Measurements from ENCODE around the gene ADGRL3. TPM values are rescaled to one million over a fixed set of nuclear protein-coding genes. Genes with fewer than 3 reads are reported as not detected.

The ADGRL3 gene
- total RNA-seq, 4 donors from 2014 or later, result 0.19 to 7.8 (median 1.3) TPM

- Histone ChIP-seq H3K4me1 (peaks cover 0 to 29% (median 7%) of the 10 kb centered on the region in 3 donors), H3K27me3 (no peaks in the 10 kb centered on the region), H3K36me3 (no peaks in the 10 kb centered on the region), H3K9me3 (no peaks in the 10 kb centered on the region), H3K4me3 (no peak overlapping the region), H3K27ac (no peak overlapping the region)
- intact Hi-C loops (cut with DNase I), result no loop called here
- no peak for DNase-seq
- WGBS, 2 donors, result 29 to 45% methylated on average over 6 of the region's 6 CpGs
- TF ChIP-seq POLR2A (IDR thresholded peaks at IDR 0.05) (no peak), CTCF (IDR thresholded peaks at IDR 0.05) (no peak)
These were observed 268.0 kb downstream of the ADGRL3 start for GRCh38 chr4:61468024-61468720.

GRCh38 chr4:61473306-61473705 is 273.2 kb downstream of the ADGRL3 start:
- H3K4me1 ChIP-seq, result peaks cover 0 to 13% (median 0%) of the 10 kb centered on the region in 3 donors
- no peaks in the 10 kb centered on the region for H3K36me3 ChIP-seq
- DNase-seq, result no peak
- no peak for TF ChIP-seq CTCF (IDR thresholded peaks at IDR 0.05)
- no peak for TF ChIP-seq POLR2A (IDR thresholded peaks at IDR 0.05)
- no peaks in the 10 kb centered on the region for H3K27me3 ChIP-seq
- H3K27ac ChIP-seq, result no peak overlapping the region
- no peak overlapping the region for H3K4me3 ChIP-seq
- intact Hi-C loops (cut with DNase I), result no loop called here
- WGBS, 2 donors, result 61 to 69% methylated on average over 3 of the region's 3 CpGs
- no peaks in the 10 kb centered on the region for H3K9me3 ChIP-seq

GRCh38 chr4:61478340-61478739 is 278.2 kb downstream of the ADGRL3 start:
- H3K27me3 ChIP-seq, result no peaks in the 10 kb centered on the region
- intact Hi-C loops (cut with DNase I), result no loop called here

DNA sequence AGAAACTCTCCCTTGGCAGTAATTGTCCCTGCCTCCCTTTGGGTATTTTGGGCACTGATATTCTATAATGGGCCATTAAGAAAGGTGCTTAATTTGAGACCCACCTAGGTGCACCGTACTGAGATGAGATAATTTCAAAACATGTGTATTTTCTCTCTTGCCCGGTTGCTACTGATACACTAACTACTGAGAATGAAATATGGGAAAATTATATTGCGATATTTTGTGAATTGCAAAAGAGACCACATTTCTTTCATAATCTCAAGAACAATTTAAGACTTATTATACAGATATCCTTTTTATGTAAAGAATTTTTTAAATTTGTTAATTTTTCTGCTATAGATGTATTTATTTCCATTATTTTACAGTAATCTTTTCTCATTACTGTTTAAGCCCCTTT is 284.9 kb downstream of the ADGRL3 start:
- Histone ChIP-seq H3K36me3 (no peaks in the 10 kb centered on the region), H3K9me3 (no peaks in the 10 kb centered on the region), H3K27ac (no peak overlapping the region), H3K4me3 (no peak overlapping the region), H3K4me1 (no peaks in the 10 kb centered on the region), H3K27me3 (no peaks in the 10 kb centered on the region)
- DNase-seq, result no peak
- intact Hi-C loops (cut with DNase I), result no loop called here
- TF ChIP-seq POLR2A (IDR thresholded peaks at IDR 0.05) (no peak), CTCF (IDR thresholded peaks at IDR 0.05) (no peak)
- WGBS, 2 donors, result 82 to 88% methylated on average over 3 of the region's 3 CpGs

More at GRCh38 chr4:61478340-61478739, 278.2 kb downstream of the ADGRL3 start:
- no peak for DNase-seq
- H3K36me3 ChIP-seq, result no peaks in the 10 kb centered on the region
- no peak overlapping the region for H3K27ac ChIP-seq
- no peak for TF ChIP-seq CTCF (IDR thresholded peaks at IDR 0.05)
- no peak for TF ChIP-seq POLR2A (IDR thresholded peaks at IDR 0.05)
- no peaks in the 10 kb centered on the region for H3K4me1 ChIP-seq
- no peak overlapping the region for H3K4me3 ChIP-seq
- H3K9me3 ChIP-seq, result no peaks in the 10 kb centered on the region

GRCh38 chr4:61489927-61490326 is 289.8 kb downstream of the ADGRL3 start:
- no peak overlapping the region for H3K27ac ChIP-seq
- 59 to 78% methylated on average over 3 of the region's 3 CpGs for WGBS, 2 donors
- TF ChIP-seq POLR2A (IDR thresholded peaks at IDR 0.05) (no peak), CTCF (IDR thresholded peaks at IDR 0.05) (no peak)

More at GRCh38 chr4:61489927-61490326, 289.8 kb downstream of the ADGRL3 start:
- Histone ChIP-seq H3K4me1 (no peaks in the 10 kb centered on the region), H3K9me3 (no peaks in the 10 kb centered on the region), H3K4me3 (no peak overlapping the region), H3K36me3 (no peaks in the 10 kb centered on the region), H3K27me3 (no peaks in the 10 kb centered on the region)
- no peak for DNase-seq
- intact Hi-C loops (cut with DNase I), result no loop called here
